ENCODE measurements around the gene ARHGAP10. TPM values are rescaled to one million over a fixed set of nuclear protein-coding genes. Genes with fewer than 3 reads are reported as not detected.

ARHGAP10 gene
- total and polyA plus RNA-seq, 10 of the 15 experiments (the other 5 are each of a cell fraction or from before 2014, with no cell fraction given): 1.3 to 25.8 (median 17.2) TPM

DNA sequence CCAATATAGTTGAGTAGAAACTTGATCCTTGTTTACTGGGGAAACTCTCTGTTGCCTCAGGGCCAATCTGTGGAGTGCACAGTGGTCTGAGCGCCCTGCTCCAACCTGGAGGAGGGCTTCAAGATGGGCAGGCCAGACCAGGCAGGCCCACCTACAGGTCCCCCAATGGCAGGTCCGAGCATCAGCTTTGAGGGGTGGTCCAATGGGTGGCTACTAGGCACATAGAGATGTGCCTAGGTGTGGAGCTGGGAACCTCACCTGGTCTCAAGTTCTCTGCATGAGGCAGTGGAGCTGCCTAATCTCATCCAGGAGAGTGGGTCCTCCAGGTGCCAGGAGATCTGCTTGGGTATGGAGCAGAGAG is 252.9 kb downstream of the ARHGAP10 start:
- Histone ChIP-seq H3K9ac (ENCODE audit: control insufficient read depth, insufficient read depth, low read length) (no peak overlapping the region), H4K20me1 (ENCODE audit: control insufficient read depth, insufficient read depth) (0 out of 2 replicates have a peak, but pooled peaks cover 3% of the 10 kb centered on the region), H3K9me3 (replicated peaks; ENCODE audit: control insufficient read depth, insufficient read depth, low read length) (peaks cover 4% of the 10 kb centered on the region; the same call in 2 of the 3 replicates), H3K4me3 (no peak overlapping the region), H3K4me2 (ENCODE audit: control insufficient read depth, insufficient read depth) (no peak overlapping the region), H3K4me1 (ENCODE audit: control insufficient read depth, insufficient read depth, low read length) (peaks cover 9% of the 10 kb centered on the region; the same call in 1 of the 2 replicates), H2AFZ (ENCODE audit: control insufficient read depth, low read depth, low read length) (no peak overlapping the region), H3K27ac (ENCODE audit: control insufficient read depth, insufficient read depth) (no peak overlapping the region), H3K36me3 (ENCODE audit: control insufficient read depth in 2 of 2, insufficient read depth in 2 of 2, low read length in 1 of 2) (peaks cover 0 to 8% of the 10 kb centered on the region in 2 experiments; a peak in 2 of 4 replicates), H3K79me2 (ENCODE audit: control insufficient read depth, insufficient read depth, low read length) (peaks cover 4% of the 10 kb centered on the region), H3K27me3 (replicated peaks in 1 of 2; ENCODE audit: control insufficient read depth in 2 of 2, insufficient read depth in 2 of 2, low read length in 1 of 2) (no peaks in the 10 kb centered on the region)
- in situ Hi-C loops (cut with MboI) (no loop called here), intact Hi-C loops (cut with micrococcal nuclease; ENCODE audit: unreplicated experiment) (no loop called here)
- ChIA-PET POLR2A (no interaction called here), CTCF (interaction anchor here (1.2 to 2.1 kb wide), 2 partner anchors 9 to 59 kb away, joined by 4 to 9 read pairs; no protein-coding TSS in a partner anchor), RAD21 (ENCODE audit: unreplicated experiment) (no interaction called here), SMC1A (ENCODE audit: uncharacterized antibody, unreplicated experiment) (no interaction called here)
- no peak for FAIRE-seq
- no TSS peak for BruUV-seq (replicated peaks)
- TF ChIP-seq MTA3 (IDR thresholded peaks at IDR 0.05; ENCODE audit: borderline replicate concordance, low read length) (no peak), NFXL1 (IDR thresholded peaks at IDR 0.05; ENCODE audit: borderline replicate concordance) (no peak), YY1 (IDR thresholded peaks at IDR 0.05; ENCODE audit: low read depth, low read length) (no peak), ZNF24 (IDR thresholded peaks at IDR 0.05) (no peak), SMARCA5 (IDR thresholded peaks at IDR 0.05) (no peak), STAT3 (IDR thresholded peaks at IDR 0.05; ENCODE audit: low read depth, low read length) (no peak), SREBF1 (IDR thresholded peaks at IDR 0.05; ENCODE audit: low read length) (no peak), HDGF (IDR thresholded peaks at IDR 0.05) (no peak), RCOR1 (conservative IDR thresholded peaks at IDR 0.05; ENCODE audit: low read depth, low read length) (no peak), E2F4 (IDR thresholded peaks at IDR 0.05; ENCODE audit: low read depth, low read length) (no peak), POLR2AphosphoS5 (IDR thresholded peaks at IDR 0.05; ENCODE audit: low read length) (no peak), NR2F1 (conservative IDR thresholded peaks at IDR 0.05) (no peak), SIX5 (IDR thresholded peaks at IDR 0.05; ENCODE audit: low read depth, low read length, severe bottlenecking) (no peak), SREBF2 (IDR thresholded peaks at IDR 0.05; ENCODE audit: low read length) (no peak)
- ATAC-seq: no peak
- 76% methylated on average over 2 of the region's 2 CpGs for WGBS (ENCODE audit: insufficient coverage, insufficient replicate concordance, low lambda C conversion rate, missing lambda C conversion rate)
- DNase-seq (ENCODE audit: low read depth, low spot score): no peak

All from GM12878 (cell line).